Esophagus squamous epithelium (tissue), 4 donors: Measurements from ENCODE around the gene HSBP1L1.

Experiments
- CTCF ChIP-seq, 6 experiments: fragments of 450-650 bp in 4 of 6; fragments of 200-600 bp in 2 of 6; sonication (generic) in 2 of 6; IDR thresholded peaks; one replicate each; pipeline ENCODE4 v1.5.1; 2016 to 2019; ENCODE audit warnings: antibody characterized with exemption in 6 of 6, mild to moderate bottlenecking in 4 of 6, moderate library complexity in 4 of 6
- POLR2A ChIP-seq, 4 donors: fragments of 450-650 bp; IDR thresholded peaks; one replicate each; pipeline ENCODE4 v1.6.1; 2017; ENCODE audit warnings: antibody characterized with exemption in 4 of 4, mild to moderate bottlenecking in 4 of 4, moderate library complexity in 3 of 4

- TF ChIP-seq CTCF (IDR thresholded peaks at IDR 0.05) (no peak), POLR2A (IDR thresholded peaks at IDR 0.05) (no peak)
These were observed 48.3 kb upstream of the HSBP1L1 start for GRCh38 chr18:79916128-79916494.
